Tracheal epithelial cell (primary cell): ENCODE results near the gene MRPL23. TPM values are rescaled to one million over a fixed set of nuclear protein-coding genes. Genes with fewer than 3 reads are reported as not detected.

Source experiments
- total RNA-seq: library from RNA; depleted of rRNA; stranded (reverse); fragments of >200 nt; gene quantifications from 2 replicates; pipeline ENCODE4 v1.2.1, GENCODE V29; 2014

The MRPL23 gene
- 111 and 162 TPM in 2 replicates for total RNA-seq

GRCh38 chr11:1946812-1947484 is at the start of gene MRPL23:
TSS of gene MRPL23 (plus strand) at chr11:1947332. CDS start at chr11:1947363, 31 bp downstream.

GRCh38 chr11:1919391-1920127 is 27.6 kb upstream of the MRPL23 start, which contains the start of gene TNNT3:
TSS of gene TNNT3 (plus strand) at chr11:1919703. CDS start at chr11:1922875, 3,172 bp downstream.

GRCh38 chr11:1997755-1998154 is 50.6 kb downstream of the MRPL23 start, which contains the start of gene H19:
TSS of gene H19 (minus strand) at chr11:1997842.

Other genes with a start within 250 kb of the MRPL23 start
- gene IFITM10, start 196.7 kb upstream of the MRPL23 start, total RNA-seq, result 1.2 and 1.9 TPM in 2 replicates
- 288 and 574 TPM in 2 replicates for gene CTSD, start 183.4 kb upstream of the MRPL23 start, total RNA-seq
- 1.9 and 2.8 TPM in 2 replicates for gene SYT8, start 112.3 kb upstream of the MRPL23 start, total RNA-seq
- gene TNNI2, start 108.4 kb upstream of the MRPL23 start, total RNA-seq, result not detected in 2 replicates
- gene LSP1, start 94.2 kb upstream of the MRPL23 start, total RNA-seq, result not detected in 2 replicates
- not detected in 2 replicates for gene PRR33, start 55.4 kb upstream of the MRPL23 start, total RNA-seq
- gene TNNT3, start 27.6 kb upstream of the MRPL23 start, total RNA-seq, result 0.96 TPM in 1 of 2 replicates, not detected in the other
- 6.6 and 14.2 TPM in 2 replicates for gene H19, start 50.5 kb downstream of the MRPL23 start, total RNA-seq
- gene IGF2, start 192.1 kb downstream of the MRPL23 start, total RNA-seq, result 5.3 and 30.5 TPM in 2 replicates
- not detected in 2 replicates for gene INS, start 213.9 kb downstream of the MRPL23 start, total RNA-seq
- 0.48 TPM in 1 of 2 replicates, not detected in the other for gene TH, start 224.5 kb downstream of the MRPL23 start, total RNA-seq